Muscle layer of duodenum (tissue), 2 donors: Measurements from ENCODE around the gene INSR.

Experiments used
- H3K27ac ChIP-seq: one replicate; pipeline ENCODE4 v1.7.0; 2013; ENCODE audit warnings: mild to moderate bottlenecking, low read length
- H3K27me3 ChIP-seq: one replicate; pipeline ENCODE4 v1.7.0; 2013; ENCODE audit warnings: low read depth, mild to moderate bottlenecking, control low read depth, low read length
- H3K36me3 ChIP-seq, 2 donors: one replicate each; pipeline ENCODE4 v1.7.0; 2013; ENCODE audit warnings: low read length in 2 of 2, control low read depth in 1 of 2, mild to moderate bottlenecking in 1 of 2; ENCODE audit not compliant: insufficient read depth in 2 of 2, control insufficient read depth in 1 of 2
- H3K4me1 ChIP-seq, 2 donors: one replicate each; pipeline ENCODE4 v1.7.0; 2013; ENCODE audit warnings: low read length in 2 of 2, mild to moderate bottlenecking in 2 of 2, control low read depth in 1 of 2, moderate library complexity in 1 of 2; ENCODE audit not compliant: insufficient read depth in 2 of 2, control insufficient read depth in 1 of 2
- H3K4me3 ChIP-seq, 2 donors: one replicate each; pipeline ENCODE4 v1.7.0; 2013; ENCODE audit warnings: low read length in 2 of 2, low read depth in 1 of 2, mild to moderate bottlenecking in 1 of 2
- H3K9me3 ChIP-seq, 2 donors: one replicate each; pipeline ENCODE4 v1.7.0; 2013; ENCODE audit warnings: low read length in 2 of 2, control low read depth in 1 of 2, mild to moderate bottlenecking in 1 of 2; ENCODE audit not compliant: control insufficient read depth in 1 of 2
- donor health status: healthy.

Gene INSR

GRCh38 chr19:7255119-7255518 lies 39.1 kb downstream of the INSR start:
- Histone ChIP-seq H3K36me3 (no peaks in the 10 kb centered on the region), H3K9me3 (no peaks in the 10 kb centered on the region), H3K4me1 (peaks cover 0 to 5% of the 10 kb centered on the region in 2 donors), H3K27me3 (no peaks in the 10 kb centered on the region), H3K27ac (no peak overlapping the region), H3K4me3 (no peak overlapping the region)

- Histone ChIP-seq H3K27ac (no peak overlapping the region), H3K36me3 (no peaks in the 10 kb centered on the region), H3K4me1 (peaks cover 0 to 5% of the 10 kb centered on the region in 2 donors), H3K9me3 (no peaks in the 10 kb centered on the region), H3K27me3 (no peaks in the 10 kb centered on the region), H3K4me3 (no peak overlapping the region)
These were observed 39.6 kb downstream of the INSR start for GRCh38 chr19:7254590-7254989.

- no peaks in the 10 kb centered on the region for H3K4me1 ChIP-seq
- no peak overlapping the region for H3K4me3 ChIP-seq
- no peaks in the 10 kb centered on the region for H3K27me3 ChIP-seq
- no peaks in the 10 kb centered on the region for H3K9me3 ChIP-seq
- H3K27ac ChIP-seq, result no peak overlapping the region
- no peaks in the 10 kb centered on the region for H3K36me3 ChIP-seq
These were observed 41.9 kb downstream of the INSR start for GRCh38 chr19:7252364-7252763.

- H3K4me1 ChIP-seq, result no peaks in the 10 kb centered on the region
- no peaks in the 10 kb centered on the region for H3K27me3 ChIP-seq
- no peaks in the 10 kb centered on the region for H3K36me3 ChIP-seq
- no peak overlapping the region for H3K27ac ChIP-seq
- no peaks in the 10 kb centered on the region for H3K9me3 ChIP-seq
- no peak overlapping the region for H3K4me3 ChIP-seq
These were observed 42.7 kb downstream of the INSR start for GRCh38 chr19:7251494-7251893.

- H3K4me1 ChIP-seq, result no peaks in the 10 kb centered on the region
- H3K27ac ChIP-seq, result no peak overlapping the region
- no peaks in the 10 kb centered on the region for H3K27me3 ChIP-seq
- H3K9me3 ChIP-seq, result no peaks in the 10 kb centered on the region
- H3K4me3 ChIP-seq, result no peak overlapping the region
- no peaks in the 10 kb centered on the region for H3K36me3 ChIP-seq
These were observed 43.3 kb downstream of the INSR start for GRCh38 chr19:7250951-7251350.

GRCh38 chr19:7250057-7250596 lies 44.1 kb downstream of the INSR start:
- H3K9me3 ChIP-seq, result no peaks in the 10 kb centered on the region
- no peaks in the 10 kb centered on the region for H3K4me1 ChIP-seq
- no peak overlapping the region for H3K27ac ChIP-seq

GRCh38 chr19:7247155-7247554 lies 47.1 kb downstream of the INSR start:
- Histone ChIP-seq H3K36me3 (peaks cover 0 to 3% of the 10 kb centered on the region in 2 donors), H3K9me3 (no peaks in the 10 kb centered on the region), H3K27ac (no peak overlapping the region), H3K27me3 (no peaks in the 10 kb centered on the region), H3K4me3 (no peak overlapping the region), H3K4me1 (peaks cover 0 to 5% of the 10 kb centered on the region in 2 donors)

More at GRCh38 chr19:7250057-7250596, 44.1 kb downstream of the INSR start:
- H3K4me3 ChIP-seq, result no peak overlapping the region
- no peaks in the 10 kb centered on the region for H3K36me3 ChIP-seq
- no peaks in the 10 kb centered on the region for H3K27me3 ChIP-seq

GRCh38 chr19:7246601-7247000 lies 47.6 kb downstream of the INSR start:
- Histone ChIP-seq H3K9me3 (no peaks in the 10 kb centered on the region), H3K36me3 (peaks cover 0 to 3% of the 10 kb centered on the region in 2 donors), H3K4me3 (no peak overlapping the region), H3K27ac (no peak overlapping the region), H3K27me3 (no peaks in the 10 kb centered on the region), H3K4me1 (peaks cover 0 to 5% of the 10 kb centered on the region in 2 donors)

GRCh38 chr19:7242601-7243258 lies 51.5 kb downstream of the INSR start:
- Histone ChIP-seq H3K4me3 (no peak overlapping the region), H3K9me3 (no peaks in the 10 kb centered on the region), H3K36me3 (peaks cover 0 to 3% of the 10 kb centered on the region in 2 donors), H3K27ac (no peak overlapping the region), H3K27me3 (no peaks in the 10 kb centered on the region), H3K4me1 (peaks cover 4 to 5% of the 10 kb centered on the region in 2 donors)

- no peak overlapping the region for H3K4me3 ChIP-seq
- peaks cover 0 to 3% of the 10 kb centered on the region in 2 donors for H3K36me3 ChIP-seq
- H3K4me1 ChIP-seq, result peaks cover 4 to 5% of the 10 kb centered on the region in 2 donors
- no peaks in the 10 kb centered on the region for H3K27me3 ChIP-seq
- no peak overlapping the region for H3K27ac ChIP-seq
- H3K9me3 ChIP-seq, result no peaks in the 10 kb centered on the region
These were observed 56.2 kb downstream of the INSR start for GRCh38 chr19:7238051-7238450.

- Histone ChIP-seq H3K9me3 (no peaks in the 10 kb centered on the region), H3K4me3 (no peak overlapping the region), H3K36me3 (no peaks in the 10 kb centered on the region), H3K27me3 (no peaks in the 10 kb centered on the region), H3K27ac (no peak overlapping the region), H3K4me1 (peaks cover under 1 to 4% of the 10 kb centered on the region in 2 donors)
These were observed 58.1 kb downstream of the INSR start for GRCh38 chr19:7236153-7236552.

- no peaks in the 10 kb centered on the region for H3K36me3 ChIP-seq
- no peaks in the 10 kb centered on the region for H3K9me3 ChIP-seq
- H3K27me3 ChIP-seq, result no peaks in the 10 kb centered on the region
- H3K4me1 ChIP-seq, result peaks cover 0 to 32% of the 10 kb centered on the region in 2 donors
- no peak overlapping the region for H3K4me3 ChIP-seq
- no peak overlapping the region for H3K27ac ChIP-seq
These were observed 63.4 kb downstream of the INSR start for GRCh38 chr19:7230826-7231225.
